Gastroesophageal sphincter (tissue), 4 donors: ENCODE data around the gene KIAA0408. TPM values are rescaled to one million over a fixed set of nuclear protein-coding genes. Genes with fewer than 3 reads are reported as not detected.

ENCODE experiments used
- ATAC-seq: fragments of 150-250 bp; one replicate; pipeline ENCODE4 v1.9.1; 2016; ENCODE audit warnings: mild to moderate bottlenecking, moderate library complexity
- H3K27ac ChIP-seq, 4 donors: fragments of 200-600 bp; sonication (generic) in 3 of 4; 1 replicate in 3 of 4; 2 replicates in 1 of 4; pipeline ENCODE4 v1.5.1; 2016 to 2019
- H3K27me3 ChIP-seq: fragments of 200-600 bp; sonication (generic); one replicate; pipeline ENCODE4 v1.5.1; 2019
- H3K36me3 ChIP-seq, 2 donors: fragments of 200-600 bp; sonication (generic); one replicate each; pipeline ENCODE4 v1.5.1; 2019; ENCODE audit warnings: control low read depth in 1 of 2
- H3K4me1 ChIP-seq, 3 donors: fragments of 200-600 bp; sonication (generic); 1 replicate in 2 of 3; 2 replicates in 1 of 3; pipeline ENCODE4 v1.5.1; 2016 to 2019; ENCODE audit warnings: control low read depth in 2 of 3
- H3K4me3 ChIP-seq, 2 donors: fragments of 200-600 bp; sonication (generic); one replicate each; pipeline ENCODE4 v1.5.1; 2019; ENCODE audit warnings: mild to moderate bottlenecking in 1 of 2, moderate library complexity in 1 of 2
- H3K9me3 ChIP-seq, 3 donors: fragments of 200-600 bp; sonication (generic); one replicate each; pipeline ENCODE4 v1.5.1; 2017 to 2019; ENCODE audit warnings: control low read depth in 2 of 3
- EP300 ChIP-seq: sonication (generic); formaldehyde crosslinking; IDR thresholded peaks from one replicate; pipeline ENCODE4 v1.6.1; 2017; ENCODE audit warnings: antibody characterized with exemption, mild to moderate bottlenecking
- POLR2A ChIP-seq, 2 donors: fragments of 450-650 bp; IDR thresholded peaks; one replicate each; pipeline ENCODE4 v1.6.1; 2017; ENCODE audit warnings: antibody characterized with exemption in 2 of 2, mild to moderate bottlenecking in 2 of 2, moderate library complexity in 1 of 2
- POLR2AphosphoS5 ChIP-seq: sonication (generic); formaldehyde crosslinking; IDR thresholded peaks from one replicate; pipeline ENCODE4 v1.6.1; 2017; ENCODE audit warnings: antibody characterized with exemption
- WGBS, 2 donors: methylation state at CpG; one replicate each; pipeline ENCODE4 v1.1.5; 2018; ENCODE audit warnings: low coverage in 1 of 2; 5-methylcytosine and 5-hydroxymethylcytosine counted together
- total RNA-seq, 4 donors: library from RNA; depleted of rRNA; stranded (reverse); fragments of >200 nt; gene quantifications; one replicate each; pipeline ENCODE4 v1.1.0, GENCODE V29; 2016
- TF ChIP-seq, protein P1 (sequence below), 4 experiments: fragments of 200-600 bp in 2 of 4; fragments of 450-650 bp in 2 of 4; sonication (generic) in 1 of 4; IDR thresholded peaks; one replicate each; pipeline ENCODE4 v1.5.1; 2017 to 2019; ENCODE audit warnings: antibody characterized with exemption in 4 of 4, mild to moderate bottlenecking in 2 of 4, moderate library complexity in 2 of 4

The KIAA0408 gene
- total RNA-seq, 4 donors from 2014 or later, result 25.2 to 83.3 (median 47.8) TPM

DNA sequence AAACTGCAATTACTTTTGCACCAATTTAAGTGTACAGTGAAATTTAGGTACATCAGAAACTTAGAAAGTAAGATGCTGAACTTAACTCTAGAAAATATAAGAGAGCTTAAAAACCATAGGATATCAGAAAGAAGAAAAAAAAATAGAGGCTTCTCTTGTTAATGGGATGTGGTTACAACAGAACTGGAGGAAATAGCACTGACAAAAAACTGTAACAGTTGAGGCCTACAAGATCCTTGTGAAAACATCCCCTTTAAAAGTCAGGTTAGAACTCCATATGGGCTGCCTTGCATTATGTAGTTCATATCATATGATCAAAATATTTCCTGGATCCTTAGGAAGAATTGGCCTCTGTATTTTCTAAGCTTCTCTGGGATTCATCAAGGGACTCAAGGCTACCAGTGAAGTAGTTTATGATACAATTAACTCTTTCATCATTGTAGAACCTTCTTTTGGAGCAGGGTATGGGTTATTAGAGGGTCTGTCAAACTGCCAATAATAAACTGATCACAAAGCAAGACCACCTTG, 35.1 kb upstream of the KIAA0408 start:
- no peak for ATAC-seq

GRCh38 chr6:127489248-127489647, 30.1 kb upstream of the KIAA0408 start:
- H3K36me3 ChIP-seq, result no peaks in the 10 kb centered on the region
- no peak overlapping the region for H3K27ac ChIP-seq
- peaks cover 0 to 8% (median 0%) of the 10 kb centered on the region in 3 donors for H3K4me1 ChIP-seq
- H3K4me3 ChIP-seq, result no peak overlapping the region
- no peaks in the 10 kb centered on the region for H3K9me3 ChIP-seq
- no peaks in the 10 kb centered on the region for H3K27me3 ChIP-seq
- ATAC-seq, result no peak
- TF ChIP-seq, protein P1, sequence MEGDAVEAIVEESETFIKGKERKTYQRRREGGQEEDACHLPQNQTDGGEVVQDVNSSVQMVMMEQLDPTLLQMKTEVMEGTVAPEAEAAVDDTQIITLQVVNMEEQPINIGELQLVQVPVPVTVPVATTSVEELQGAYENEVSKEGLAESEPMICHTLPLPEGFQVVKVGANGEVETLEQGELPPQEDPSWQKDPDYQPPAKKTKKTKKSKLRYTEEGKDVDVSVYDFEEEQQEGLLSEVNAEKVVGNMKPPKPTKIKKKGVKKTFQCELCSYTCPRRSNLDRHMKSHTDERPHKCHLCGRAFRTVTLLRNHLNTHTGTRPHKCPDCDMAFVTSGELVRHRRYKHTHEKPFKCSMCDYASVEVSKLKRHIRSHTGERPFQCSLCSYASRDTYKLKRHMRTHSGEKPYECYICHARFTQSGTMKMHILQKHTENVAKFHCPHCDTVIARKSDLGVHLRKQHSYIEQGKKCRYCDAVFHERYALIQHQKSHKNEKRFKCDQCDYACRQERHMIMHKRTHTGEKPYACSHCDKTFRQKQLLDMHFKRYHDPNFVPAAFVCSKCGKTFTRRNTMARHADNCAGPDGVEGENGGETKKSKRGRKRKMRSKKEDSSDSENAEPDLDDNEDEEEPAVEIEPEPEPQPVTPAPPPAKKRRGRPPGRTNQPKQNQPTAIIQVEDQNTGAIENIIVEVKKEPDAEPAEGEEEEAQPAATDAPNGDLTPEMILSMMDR (IDR thresholded peaks at IDR 0.05), result no peak
- TF ChIP-seq EP300, result no peak
- no peak for TF ChIP-seq POLR2A (IDR thresholded peaks at IDR 0.05)
- TF ChIP-seq POLR2AphosphoS5, result no peak
- WGBS, 2 donors, result 80 to 86% methylated on average over 1 of the region's 1 CpG

More for the DNA sequence above, 35.1 kb upstream of the KIAA0408 start:
- Histone ChIP-seq H3K27ac (no peak overlapping the region), H3K4me3 (no peak overlapping the region), H3K9me3 (no peaks in the 10 kb centered on the region), H3K36me3 (no peaks in the 10 kb centered on the region), H3K4me1 (no peaks in the 10 kb centered on the region), H3K27me3 (no peaks in the 10 kb centered on the region)
- TF ChIP-seq, protein P1 (IDR thresholded peaks at IDR 0.05), result no peak
- no peak for TF ChIP-seq POLR2A (IDR thresholded peaks at IDR 0.05)
- no peak for TF ChIP-seq EP300
- no peak for TF ChIP-seq POLR2AphosphoS5

- no peak overlapping the region for H3K4me3 ChIP-seq
- 95 to 98% methylated on average over 3 of the region's 3 CpGs for WGBS, 2 donors
- no peaks in the 10 kb centered on the region for H3K27me3 ChIP-seq
- H3K4me1 ChIP-seq, result peaks cover 0 to 18% (median 4%) of the 10 kb centered on the region in 3 donors
- H3K9me3 ChIP-seq, result no peaks in the 10 kb centered on the region
- H3K36me3 ChIP-seq, result no peaks in the 10 kb centered on the region
- H3K27ac ChIP-seq, result no peak overlapping the region
- TF ChIP-seq EP300 (no peak), POLR2A (IDR thresholded peaks at IDR 0.05) (no peak), POLR2AphosphoS5 (no peak)
- TF ChIP-seq, protein P1 (IDR thresholded peaks at IDR 0.05), result no peak
- no peak for ATAC-seq
Measured at GRCh38 chr6:127486934-127487333, 27.7 kb upstream of the KIAA0408 start.

DNA sequence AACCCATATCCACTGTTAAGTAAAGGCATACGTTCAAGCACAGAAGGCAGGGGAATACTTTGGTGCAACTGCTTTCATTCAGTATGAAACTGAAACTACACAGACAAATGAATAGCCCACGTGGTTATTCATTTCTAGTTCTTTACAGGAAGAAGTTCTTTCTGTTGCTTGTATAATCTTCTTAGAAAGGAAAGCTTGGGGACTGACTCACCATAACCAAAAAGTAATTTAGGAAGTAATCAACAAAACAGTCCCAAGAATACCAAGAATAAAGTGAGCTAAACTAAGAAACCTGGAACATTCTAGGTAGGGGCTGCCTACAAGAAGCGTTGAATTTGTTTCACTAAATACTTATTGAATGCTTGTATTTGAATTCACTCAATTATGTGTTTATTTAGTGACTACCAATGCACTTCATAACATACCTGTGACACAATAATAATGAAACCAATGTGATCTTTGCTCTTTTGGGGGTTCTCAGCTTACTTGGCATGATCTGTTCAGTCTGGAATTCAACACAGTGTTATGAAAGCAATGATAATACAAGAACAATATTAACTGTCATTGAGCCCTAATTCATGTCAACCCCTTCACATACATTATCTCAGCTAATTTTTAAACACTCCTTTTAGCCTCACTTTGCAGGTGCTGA, 25.1 kb upstream of the KIAA0408 start:
- H3K4me3 ChIP-seq, result peak overlapping the region; percentile 14
- peak overlapping the region in 2 of 4 donors; percentile 10 to 15 for H3K27ac ChIP-seq
- TF ChIP-seq, protein P1 (IDR thresholded peaks at IDR 0.05), result no peak
- TF ChIP-seq POLR2A (IDR thresholded peaks at IDR 0.05), result no peak
- TF ChIP-seq EP300, result no peak
- TF ChIP-seq POLR2AphosphoS5, result no peak
- peak; percentile 43 for ATAC-seq
- no peaks in the 10 kb centered on the region for H3K27me3 ChIP-seq
- H3K4me1 ChIP-seq, result peaks cover 0 to 18% (median 4%) of the 10 kb centered on the region in 3 donors
- no peaks in the 10 kb centered on the region for H3K9me3 ChIP-seq
- no peaks in the 10 kb centered on the region for H3K36me3 ChIP-seq
- WGBS, 2 donors, result 23 to 39% methylated on average over 3 of the region's 3 CpGs
